ENCODE data around the gene NPHS1.
A peak's percentile ranks its signal among the peaks of the same experiment; 100 is the strongest.
"Not testable (repeated sequence)": the region's sequence is repeated elsewhere in the genome, so short reads cannot be mapped to it uniquely, and the experiment has no call there.

Gene NPHS1

DNA sequence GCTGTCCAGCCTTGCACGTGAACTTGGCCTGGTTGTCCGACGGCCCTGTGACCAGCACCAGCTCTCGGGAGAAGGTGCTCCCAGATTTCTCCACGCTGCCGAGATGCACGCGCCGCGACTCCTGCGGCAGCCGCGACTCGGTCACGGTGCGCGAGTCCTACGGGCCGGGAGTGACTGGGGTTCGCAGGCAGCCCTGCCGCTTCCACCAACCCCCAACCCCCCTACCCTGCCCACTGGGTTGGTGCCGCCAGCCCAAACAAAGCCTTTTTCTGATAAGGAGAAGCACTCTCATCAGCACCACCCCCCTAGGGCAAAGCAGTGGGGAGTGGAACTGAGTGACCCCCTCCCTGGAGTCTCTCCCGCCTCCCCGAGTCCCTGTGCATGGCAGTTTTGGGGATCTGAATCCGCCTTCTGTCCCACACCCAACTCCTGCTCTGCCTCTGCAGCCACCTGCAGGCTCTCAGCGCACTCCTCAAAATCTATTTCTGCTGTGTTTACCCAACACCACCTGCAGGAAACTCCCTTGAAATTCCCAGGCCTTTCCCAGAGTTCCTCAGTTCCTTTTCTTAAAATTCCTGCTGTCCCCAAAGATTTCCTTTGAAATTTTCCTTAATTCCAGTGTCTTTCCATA, 6.2 kb downstream of the NPHS1 start:
- DNase-seq = no peak

- no peak for DNase-seq
Observed at GRCh38 chr19:35845215-35846037, 6.9 kb downstream of the NPHS1 start.

GRCh38 chr19:35844482-35845214, 7.7 kb downstream of the NPHS1 start:
- DNase-seq = no peak

DNA sequence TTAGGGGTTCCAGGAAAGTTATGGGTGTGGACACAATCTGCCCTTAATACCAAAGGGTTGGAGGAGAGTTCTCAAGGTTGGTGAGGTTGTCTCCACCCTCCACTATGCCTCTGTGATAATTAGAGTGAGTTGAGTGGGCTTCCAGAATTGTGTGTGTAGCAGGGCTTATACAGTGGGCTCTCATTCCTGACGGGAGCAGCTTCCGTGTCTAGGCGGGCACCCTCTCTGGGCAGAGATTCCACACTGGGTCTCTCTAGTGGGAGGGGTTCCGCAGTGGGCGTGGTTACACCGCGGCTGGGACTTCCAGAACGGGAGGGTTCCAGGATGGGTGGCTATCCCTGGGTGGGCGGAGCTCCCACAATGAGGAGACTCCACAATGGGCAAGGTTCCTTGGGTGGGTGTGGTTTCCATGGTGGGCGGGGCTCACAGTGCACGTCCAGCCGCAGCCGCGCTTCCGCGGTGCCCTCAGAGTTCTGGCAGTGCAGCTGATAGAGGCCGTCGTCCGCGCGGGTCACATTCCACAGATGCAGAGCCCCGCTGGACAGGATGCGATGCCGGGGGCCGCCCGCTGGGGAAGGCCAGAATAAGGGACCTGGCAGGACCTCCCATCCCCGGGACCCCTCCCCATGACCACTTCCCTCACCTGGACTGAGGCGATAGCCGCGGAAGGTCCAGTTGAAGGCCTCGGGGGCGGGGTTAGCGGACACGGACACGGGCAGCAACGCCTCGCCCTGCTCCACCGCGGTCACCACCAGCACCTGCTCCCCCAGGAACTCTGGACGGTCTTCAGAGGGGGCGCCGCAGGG, 8.4 kb downstream of the NPHS1 start:
- no peak for DNase-seq

- no peak for DNase-seq
Observed at GRCh38 chr19:35842666-35843272, 9.5 kb downstream of the NPHS1 start.

GRCh38 chr19:35841961-35842595, 10.2 kb downstream of the NPHS1 start:
- no peak for DNase-seq

- DNase-seq = not testable (repeated sequence)
Observed at GRCh38 chr19:35836096-35836495, 16.2 kb downstream of the NPHS1 start.

- DNase-seq = no peak
Observed at GRCh38 chr19:35833972-35834371, 18.3 kb downstream of the NPHS1 start.

DNA sequence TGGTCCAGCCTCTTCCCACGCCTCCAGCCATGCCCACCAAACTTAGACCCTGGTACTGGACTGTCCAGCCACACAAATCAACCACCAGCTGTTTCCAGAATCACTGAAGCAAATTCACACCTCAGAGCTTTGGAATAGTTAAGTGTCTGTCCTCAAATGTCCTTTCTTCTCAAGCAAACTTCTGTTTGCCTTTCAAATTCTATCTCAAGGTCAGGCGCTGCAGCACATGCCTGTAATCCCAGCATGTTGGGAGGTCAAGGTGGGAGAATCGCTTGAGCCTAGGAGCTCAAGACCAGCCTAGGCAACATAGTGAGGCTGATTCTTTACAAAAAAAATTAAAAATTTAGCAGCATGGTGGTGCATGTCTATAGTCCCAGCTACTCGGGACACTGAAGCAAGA, 20.2 kb downstream of the NPHS1 start:
- no peak for DNase-seq

- no peak for DNase-seq
Observed at GRCh38 chr19:35830986-35831385, 21.3 kb downstream of the NPHS1 start.

DNA sequence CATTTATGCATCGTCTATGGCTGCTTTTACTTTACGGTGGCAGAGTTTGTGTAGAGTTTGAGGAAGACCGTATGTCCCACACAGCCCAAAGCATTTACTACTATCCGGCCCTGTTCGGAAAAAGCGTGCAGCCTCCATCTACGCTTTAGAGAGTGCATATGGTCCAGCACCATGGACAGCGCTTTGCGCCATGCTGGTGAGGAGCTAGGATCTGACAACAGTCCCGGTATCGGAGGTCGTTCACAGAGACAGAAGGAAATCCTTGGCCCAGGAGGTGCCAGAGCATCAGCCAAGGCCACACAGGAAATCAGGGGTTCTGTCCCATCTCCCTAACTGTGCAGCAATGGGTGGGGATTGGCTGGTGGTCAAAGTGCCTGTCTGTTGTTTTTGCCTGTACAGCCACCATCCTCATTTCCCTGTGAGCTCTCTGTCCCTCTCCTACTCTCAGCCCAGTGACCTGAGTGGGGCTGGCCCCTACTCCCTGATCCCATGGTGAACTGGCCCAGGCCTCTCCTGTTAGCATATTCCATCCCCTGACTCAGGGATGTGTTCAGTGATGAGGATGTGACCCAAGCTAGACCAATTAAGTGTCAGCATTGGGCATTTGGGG, 23.5 kb downstream of the NPHS1 start:
- peak; percentile 10 for DNase-seq

- no peak for DNase-seq
Observed at GRCh38 chr19:35824150-35824549, 28.2 kb downstream of the NPHS1 start.

- DNase-seq = no peak
Observed at GRCh38 chr19:35822579-35822978, 29.7 kb downstream of the NPHS1 start.

GRCh38 chr19:35818445-35818844, 33.9 kb downstream of the NPHS1 start:
- no peak for DNase-seq

- DNase-seq = no peak
Observed at GRCh38 chr19:35816846-35817245, 35.5 kb downstream of the NPHS1 start.

DNA sequence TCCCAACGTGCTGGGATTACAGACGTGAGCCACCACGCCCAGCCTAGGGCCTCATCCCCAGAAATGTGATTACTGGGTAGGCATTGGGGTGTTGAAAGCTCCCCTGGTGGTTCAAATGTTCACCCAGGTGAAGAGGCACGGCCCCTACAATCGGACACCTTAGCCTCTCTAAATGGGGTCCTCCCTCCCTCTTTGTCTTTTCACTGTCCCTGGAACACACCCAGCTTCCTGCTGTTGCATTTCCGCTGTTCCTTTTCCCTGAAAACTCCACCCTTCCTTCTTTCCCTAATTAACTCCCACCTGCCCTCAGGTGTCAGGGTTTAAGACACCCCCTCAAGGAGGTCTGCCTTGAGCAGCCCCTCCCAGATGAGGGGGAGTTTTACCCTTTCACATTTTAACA, 36.0 kb downstream of the NPHS1 start:
- DNase-seq = no peak

DNA sequence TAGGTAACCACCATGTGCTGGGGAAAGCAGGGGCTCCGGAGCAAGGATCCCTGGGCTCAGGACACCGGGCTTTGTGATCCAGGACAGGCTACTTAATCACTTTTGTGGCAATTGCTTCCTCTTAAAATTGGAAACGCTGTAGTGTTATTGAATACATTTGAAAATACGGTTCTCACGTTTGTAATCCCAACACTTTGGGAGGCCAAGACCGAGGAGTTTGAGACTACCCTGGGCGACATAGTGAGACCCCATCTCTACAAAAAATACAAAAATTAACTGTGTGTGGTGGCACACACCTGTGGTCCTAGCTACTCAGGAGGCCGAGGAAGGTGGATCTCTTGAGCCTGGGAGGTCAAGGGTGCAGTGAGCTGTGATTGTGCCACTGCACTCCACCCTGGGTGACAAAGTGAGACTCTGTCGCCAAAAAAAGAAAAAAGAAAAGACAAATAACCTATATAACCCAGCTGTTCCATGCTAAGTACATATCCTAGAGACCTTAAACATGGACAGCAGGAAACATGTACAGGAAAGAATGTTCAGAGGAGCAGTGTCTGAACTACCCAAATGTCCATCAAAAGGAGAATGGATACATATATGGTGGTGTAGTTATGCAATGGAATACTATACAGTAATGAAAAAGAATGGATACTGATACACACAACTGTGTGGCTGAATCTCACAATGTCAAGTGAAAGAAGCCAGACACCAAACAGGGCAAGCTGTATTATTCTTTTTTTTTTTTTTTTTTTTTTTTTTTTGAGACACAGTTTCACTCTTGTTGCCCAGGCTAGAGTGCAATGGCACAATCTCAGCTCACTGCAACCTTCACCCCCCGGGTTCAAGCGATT, 39.0 kb downstream of the NPHS1 start:
- no peak for DNase-seq

- no peak for DNase-seq
Observed at GRCh38 chr19:35812220-35813042, 39.9 kb downstream of the NPHS1 start, which contains the start of gene PRODH2. Gene PRODH2, minus strand, starts transcription at chr19:35812845. Its CDS starts 40 bp downstream, at chr19:35812805.
